GM12878 (cell line): ENCODE results near the gene NUDT9. TPM values are rescaled to one million over a fixed set of nuclear protein-coding genes. Genes with fewer than 3 reads are reported as not detected.

ENCODE experiments used
- ATAC-seq: fragments of 200-7000 bp; cut with Tn5 transposase; 3 replicates; pipeline ENCODE4 v1.9.1; 2020; ENCODE audit warnings: mild to moderate bottlenecking, moderate library complexity
- BruUV-seq: library from RNA; stranded (reverse); fragments of 400-500 nt; replicated peaks from 2 replicates; lab custom pipeline; 2021; lab: Mats Ljungman, UMichigan
- CTCF ChIA-PET: fragments of 300-600 bp; sonication (Branson Sonifier 250); formaldehyde crosslinking; extraction: SDS; loops from one replicate; lab custom pipeline; 2021; ENCODE audit warnings: inconsistent platforms; lab: Yijun Ruan, JAX
- POLR2A ChIA-PET: fragments of 350-600 bp; formaldehyde crosslinking; extraction: SDS; loops from one replicate; lab custom pipeline; 2021; ENCODE audit warnings: inconsistent platforms; lab: Charles Lee
- RAD21 ChIA-PET: fragments of 300-600 bp; sonication (Branson Sonifier 250); formaldehyde crosslinking; loops from one replicate; lab custom pipeline; 2023; ENCODE audit warnings: antibody characterized with exemption; ENCODE audit not compliant: unreplicated experiment; lab: Charles Lee
- SMC1A ChIA-PET: fragments of 300-600 bp; sonication (Branson Sonifier 250); formaldehyde crosslinking; loops from one replicate; lab custom pipeline; 2023; ENCODE audit not compliant: unreplicated experiment, uncharacterized antibody; lab: Charles Lee
- DNase-seq: peaks from one replicate; pipeline ENCODE4 v3.0.0-alpha.2; 2011; ENCODE audit warnings: low read depth, low spot score
- FAIRE-seq: peaks from 3 replicates; lab custom pipeline; 2011; peaks lifted over from hg19 to GRCh38; lab: Jason Lieb, UNC
- H2AFZ ChIP-seq: 2 replicates; pipeline ENCODE4 v1.6.0; 2011; ENCODE audit warnings: low read depth, low read length, control low read depth; ENCODE audit not compliant: control insufficient read depth
- H3K27ac ChIP-seq: 2 replicates; pipeline ENCODE4 v1.5.1; 2011; ENCODE audit warnings: control low read depth; ENCODE audit not compliant: control insufficient read depth, insufficient read depth
- H3K27me3 ChIP-seq, 2 experiments: replicated peaks in 1 of 2; 2 replicates each; pipeline versions ENCODE4 v1.6.0 to v1.6.1; 2011; ENCODE audit warnings: low read length in 1 of 2; ENCODE audit not compliant: control insufficient read depth in 2 of 2, insufficient read depth in 2 of 2
- H3K36me3 ChIP-seq, 2 experiments: 2 replicates each; pipeline ENCODE4 v1.5.1; 2011; ENCODE audit warnings: low read length in 1 of 2; ENCODE audit not compliant: control insufficient read depth in 2 of 2, insufficient read depth in 2 of 2
- H3K4me1 ChIP-seq: 2 replicates; pipeline ENCODE4 v1.6.1; 2011; ENCODE audit warnings: mild to moderate bottlenecking, low read length, moderate library complexity, mixed read lengths; ENCODE audit not compliant: control insufficient read depth, insufficient read depth
- H3K4me2 ChIP-seq: 2 replicates; pipeline ENCODE4 v1.6.0; 2011; ENCODE audit warnings: control low read depth; ENCODE audit not compliant: control insufficient read depth, insufficient read depth
- H3K4me3 ChIP-seq: fragments of 200-600 bp; sonication (generic); 2 replicates; pipeline ENCODE4 v1.5.1; 2016
- H3K79me2 ChIP-seq: 2 replicates; pipeline ENCODE4 v1.6.0; 2011; ENCODE audit warnings: low read length; ENCODE audit not compliant: control insufficient read depth, insufficient read depth
- H3K9ac ChIP-seq: 2 replicates; pipeline ENCODE4 v1.8.0; 2011; ENCODE audit warnings: low read length, control low read depth, mixed read lengths; ENCODE audit not compliant: control insufficient read depth, insufficient read depth
- H3K9me3 ChIP-seq: replicated peaks from 3 replicates; pipeline ENCODE4 v1.5.1; 2011; ENCODE audit warnings: mild to moderate bottlenecking, low read length; ENCODE audit not compliant: control insufficient read depth, insufficient read depth
- H4K20me1 ChIP-seq: 2 replicates; pipeline ENCODE4 v1.6.0; 2011; ENCODE audit not compliant: control insufficient read depth, insufficient read depth
- ESRRA ChIP-seq: IDR thresholded peaks from 2 replicates; pipeline ENCODE4 v1.6.1; 2012; ENCODE audit warnings: mild to moderate bottlenecking, low read length, improper control_type of control experiment
- KDM1A ChIP-seq: fragments of 200-600 bp; sonication (generic); IDR thresholded peaks from 2 replicates; pipeline ENCODE4 v1.6.1; 2016; ENCODE audit warnings: borderline replicate concordance
- POLR2AphosphoS2 ChIP-seq: IDR thresholded peaks from 2 replicates; pipeline ENCODE4 v1.6.1; 2011; ENCODE audit warnings: low read depth, mild to moderate bottlenecking, low read length, improper control_type of control experiment, moderate library complexity
- POLR2AphosphoS5 ChIP-seq: IDR thresholded peaks from 2 replicates; pipeline ENCODE4 v1.6.1; 2011; ENCODE audit warnings: mild to moderate bottlenecking, low read length, inconsistent platforms
- REST ChIP-seq: IDR thresholded peaks from 2 replicates; pipeline ENCODE4 v1.6.1; 2012; ENCODE audit warnings: mild to moderate bottlenecking, low read depth, low read length
- WGBS: methylation state at CpG from one replicate; pipeline ENCODE4 v1.1.6; 2016; ENCODE audit warnings: low lambda C conversion rate; ENCODE audit not compliant: insufficient replicate concordance, insufficient coverage; ENCODE audit errors: missing lambda C conversion rate; 5-methylcytosine and 5-hydroxymethylcytosine counted together
- in situ Hi-C: fragments of 300-500 bp; cut with MboI; formaldehyde crosslinking; loops from 9 replicates; pipeline ENCODE4 v1.14.3; 2018; ENCODE audit warnings: mixed read lengths
- intact Hi-C: fragments of 100-400 bp; cut with micrococcal nuclease; formaldehyde crosslinking; loops from one replicate; pipeline ENCODE4 v1.14.2; 2022; ENCODE audit not compliant: unreplicated experiment
- polyA plus RNA-seq, 11 experiments: library from polyadenylated mRNA; depleted of rRNA in 4 of 11; unstranded in 6 of 11; stranded (reverse) in 5 of 11; fragments of >200 nt; fragmentation: Nextera tagmentation in 4 of 11; fragmentation: Illumina TruSeq in 1 of 11; extraction: Ambion mirVana in 4 of 11; extraction: Trizol in 1 of 11; gene quantifications; 1 replicate in 1 of 11; 2 replicates in 10 of 11; pipeline versions ENCODE4 v1.2.1 to v1.2.3, GENCODE V29; 2011 to 2016; ENCODE audit warnings: inconsistent platforms in 2 of 11, missing spikeins in 2 of 11, low read depth in 1 of 11
- total RNA-seq, 4 experiments: library from RNA; depleted of rRNA in 3 of 4; stranded (reverse); fragments of >200 nt in 3 of 4; fragmentation: Illumina TruSeq in 1 of 4; extraction: Trizol in 1 of 4; gene quantifications; 2 replicates each; pipeline versions ENCODE4 v1.2.1 to v1.2.3, GENCODE V29; 2013 to 2021
- TF ChIP-seq, protein P1 (sequence below): fragments of 450-650 bp; IDR thresholded peaks from 2 replicates; pipeline ENCODE4 v1.6.1; 2016; ENCODE audit warnings: mild to moderate bottlenecking
- TF ChIP-seq, protein P2 (sequence below): fragments of 450-650 bp; IDR thresholded peaks from 2 replicates; pipeline ENCODE4 v1.6.1; 2016; ENCODE audit warnings: mild to moderate bottlenecking

NUDT9 gene
- total and polyA plus RNA-seq, 10 of the 15 experiments (the other 5 are each of a cell fraction or from before 2014, with no cell fraction given), result 8.4 to 28.3 (median 14.6) TPM

GRCh38 chr4:87430038-87430437 lies 7.7 kb downstream of the NUDT9 start:
- Histone ChIP-seq H3K4me2 (no peak overlapping the region), H3K4me3 (no peak overlapping the region), H3K27ac (no peak overlapping the region), H3K9ac (no peak overlapping the region), H3K27me3 (no peaks in the 10 kb centered on the region), H3K36me3 (no peaks in the 10 kb centered on the region; a peak in 1 of 4 replicates)
- ChIA-PET SMC1A (no interaction called here), CTCF (no interaction called here), RAD21 (no interaction called here)
- WGBS, result 100% methylated on average over 2 of the region's 2 CpGs
- no peak for ATAC-seq
- BruUV-seq, result no TSS peak
- no peak for TF ChIP-seq REST
- no peak for TF ChIP-seq ESRRA
- TF ChIP-seq, all 136 proteins: peak for 0
- intact Hi-C loops, result no loop called here
- DNase-seq (no peak), FAIRE-seq (no peak)
- Histone ChIP-seq H3K4me1 (no peaks in the 10 kb centered on the region), H3K9me3 (no peaks in the 10 kb centered on the region), H2AFZ (no peak overlapping the region), H3K79me2 (peaks cover 6% of the 10 kb centered on the region), H4K20me1 (no peaks in the 10 kb centered on the region)
- POLR2A ChIA-PET, result no interaction called here
- in situ Hi-C loops, result no loop called here

GRCh38 chr4:87433342-87433741 lies 11.0 kb downstream of the NUDT9 start:
- H3K9ac ChIP-seq, result no peak overlapping the region
- ChIA-PET POLR2A (no interaction called here), SMC1A (no interaction called here), RAD21 (no interaction called here), CTCF (no interaction called here)
- H3K36me3 ChIP-seq, result peaks cover 0 to 8% of the 10 kb centered on the region in 2 experiments; a peak in 3 of 4 replicates
- ATAC-seq (no peak), DNase-seq (no peak), FAIRE-seq (no peak)
- no peaks in the 10 kb centered on the region for H4K20me1 ChIP-seq
- H3K4me2 ChIP-seq, result no peak overlapping the region
- intact Hi-C loops, result no loop called here
- no peaks in the 10 kb centered on the region for H3K4me1 ChIP-seq
- 49% methylated on average over 2 of the region's 2 CpGs for WGBS
- no peak overlapping the region for H2AFZ ChIP-seq
- no peaks in the 10 kb centered on the region for H3K27me3 ChIP-seq
- in situ Hi-C loops, result no loop called here
- H3K79me2 ChIP-seq, result peaks cover 4% of the 10 kb centered on the region
- BruUV-seq, result no TSS peak
- H3K27ac ChIP-seq, result no peak overlapping the region
- no peak overlapping the region for H3K4me3 ChIP-seq
- H3K9me3 ChIP-seq, result no peaks in the 10 kb centered on the region
- TF ChIP-seq POLR2AphosphoS5, result no peak
- TF ChIP-seq POLR2AphosphoS2, result no peak
- TF ChIP-seq, protein P1, sequence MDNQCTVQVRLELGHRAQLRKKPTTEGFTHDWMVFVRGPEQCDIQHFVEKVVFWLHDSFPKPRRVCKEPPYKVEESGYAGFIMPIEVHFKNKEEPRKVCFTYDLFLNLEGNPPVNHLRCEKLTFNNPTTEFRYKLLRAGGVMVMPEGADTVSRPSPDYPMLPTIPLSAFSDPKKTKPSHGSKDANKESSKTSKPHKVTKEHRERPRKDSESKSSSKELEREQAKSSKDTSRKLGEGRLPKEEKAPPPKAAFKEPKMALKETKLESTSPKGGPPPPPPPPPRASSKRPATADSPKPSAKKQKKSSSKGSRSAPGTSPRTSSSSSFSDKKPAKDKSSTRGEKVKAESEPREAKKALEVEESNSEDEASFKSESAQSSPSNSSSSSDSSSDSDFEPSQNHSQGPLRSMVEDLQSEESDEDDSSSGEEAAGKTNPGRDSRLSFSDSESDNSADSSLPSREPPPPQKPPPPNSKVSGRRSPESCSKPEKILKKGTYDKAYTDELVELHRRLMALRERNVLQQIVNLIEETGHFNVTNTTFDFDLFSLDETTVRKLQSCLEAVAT, result no peak
- TF ChIP-seq, protein P2, sequence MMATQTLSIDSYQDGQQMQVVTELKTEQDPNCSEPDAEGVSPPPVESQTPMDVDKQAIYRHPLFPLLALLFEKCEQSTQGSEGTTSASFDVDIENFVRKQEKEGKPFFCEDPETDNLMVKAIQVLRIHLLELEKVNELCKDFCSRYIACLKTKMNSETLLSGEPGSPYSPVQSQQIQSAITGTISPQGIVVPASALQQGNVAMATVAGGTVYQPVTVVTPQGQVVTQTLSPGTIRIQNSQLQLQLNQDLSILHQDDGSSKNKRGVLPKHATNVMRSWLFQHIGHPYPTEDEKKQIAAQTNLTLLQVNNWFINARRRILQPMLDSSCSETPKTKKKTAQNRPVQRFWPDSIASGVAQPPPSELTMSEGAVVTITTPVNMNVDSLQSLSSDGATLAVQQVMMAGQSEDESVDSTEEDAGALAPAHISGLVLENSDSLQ, result no peak
- no peak for TF ChIP-seq KDM1A
- TF ChIP-seq REST, result no peak
